IPS-NIHi7 (cell line): Measurements from ENCODE around the gene IFNGR1.
A peak's percentile ranks its signal among the peaks of the same experiment; 100 is the strongest.
"Not testable (repeated sequence)": the region's sequence is repeated elsewhere in the genome, so short reads cannot be mapped to it uniquely, and the experiment has no call there.

Experiments used
- DNase-seq: peaks from one replicate; pipeline ENCODE4 v3.0.0; 2012; ENCODE audit warnings: mixed read lengths; ENCODE audit errors: extremely low spot score

Gene IFNGR1

DNA sequence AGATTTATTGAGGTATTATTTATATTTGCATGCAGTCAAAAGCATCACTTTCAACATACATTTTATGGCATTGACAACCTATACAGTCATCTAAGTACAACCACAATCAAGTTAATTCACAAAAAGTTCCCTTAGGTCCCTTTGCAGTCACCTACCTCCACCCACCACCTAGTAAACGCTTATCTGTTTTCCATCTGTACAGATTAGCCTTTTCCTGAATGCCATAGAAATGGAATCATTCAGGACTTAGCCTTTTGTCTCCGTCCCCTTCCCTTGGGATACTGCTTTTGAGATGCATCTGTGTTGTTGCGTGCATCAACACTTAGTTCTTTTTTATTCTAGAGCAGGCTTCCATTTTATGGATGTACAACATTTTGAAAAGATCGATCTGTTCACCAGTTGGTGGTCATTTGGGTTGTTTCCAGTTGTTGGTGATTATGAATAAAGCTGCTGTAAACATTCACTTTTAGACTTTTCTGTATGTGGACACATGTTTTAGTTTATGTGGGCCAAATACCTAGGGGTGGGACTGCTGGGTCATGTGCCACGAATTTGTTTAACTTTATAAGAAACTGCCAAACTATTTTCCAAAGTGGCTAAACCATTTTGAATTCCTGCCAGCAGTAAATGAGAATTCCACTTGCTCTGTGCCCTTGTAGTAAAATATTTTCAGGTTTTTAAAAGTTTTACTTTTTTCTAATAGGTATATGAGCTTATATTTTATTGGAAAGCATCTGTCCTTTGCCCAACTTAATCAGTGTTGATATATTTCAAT lies 17.6 kb upstream of the IFNGR1 start:
- no peak for DNase-seq

DNA sequence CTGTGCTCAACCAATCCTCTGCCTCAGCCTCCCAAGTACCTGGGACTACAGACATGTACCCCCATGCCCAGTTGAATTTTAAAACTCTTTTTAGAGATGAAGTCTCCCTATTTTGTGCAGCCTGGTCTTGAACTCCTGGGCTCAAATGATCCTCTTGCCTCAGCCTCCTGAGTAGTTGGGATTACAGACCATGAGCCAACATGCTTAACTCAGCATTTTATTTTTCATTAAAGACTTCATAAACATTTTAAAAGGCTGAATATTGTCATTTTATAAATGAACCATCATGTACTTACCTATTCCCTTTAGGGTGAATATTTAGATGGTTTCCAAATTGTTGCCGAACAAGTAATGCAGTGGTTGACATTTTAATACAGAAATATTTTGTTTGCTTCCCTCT lies 16.5 kb upstream of the IFNGR1 start:
- DNase-seq, result no peak

DNA sequence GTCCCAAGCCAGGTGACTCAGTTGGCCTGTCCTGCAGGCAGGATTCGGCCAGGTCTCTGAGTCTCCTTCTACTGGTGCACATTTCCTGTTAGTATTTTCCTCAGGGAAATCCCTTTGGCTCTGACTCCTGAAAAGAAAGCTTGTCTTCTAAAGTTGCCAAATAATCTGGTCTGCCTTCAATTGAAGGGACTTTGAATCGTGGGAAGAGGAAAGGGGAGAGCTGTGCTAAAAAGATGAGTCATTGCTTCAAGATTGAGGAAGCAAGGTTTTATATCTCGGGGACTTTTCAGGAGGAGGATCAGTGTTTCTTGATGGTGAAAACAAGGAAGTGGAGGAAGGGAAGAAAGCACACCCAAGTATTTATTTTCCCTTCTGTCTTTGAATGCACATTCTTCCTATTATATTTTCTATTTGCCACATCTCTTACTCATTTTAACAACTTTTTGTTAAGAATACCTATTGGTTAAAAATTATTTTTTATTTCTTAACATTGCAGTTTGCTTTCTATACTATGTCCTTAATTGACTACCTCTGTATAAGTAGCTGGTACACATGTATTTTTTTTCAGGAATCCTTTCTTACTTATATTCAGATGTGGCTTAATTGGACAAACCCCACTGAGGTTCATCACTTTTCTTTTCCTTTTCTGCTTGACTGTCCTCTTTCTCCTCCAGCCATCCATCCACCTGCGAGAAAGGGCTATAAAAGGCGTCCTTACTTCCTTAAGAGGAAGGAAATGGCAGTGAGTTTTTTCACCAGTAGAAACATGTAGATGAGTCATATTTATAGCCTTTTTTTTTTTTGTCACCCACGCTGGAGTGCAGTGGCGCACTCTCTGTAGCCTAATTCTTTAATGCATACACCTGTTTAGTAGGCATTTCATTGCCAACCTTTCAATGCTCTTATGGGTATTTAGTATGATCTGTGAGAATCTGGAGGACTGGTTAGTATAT lies 15.0 kb upstream of the IFNGR1 start:
- DNase-seq, result no peak

DNA sequence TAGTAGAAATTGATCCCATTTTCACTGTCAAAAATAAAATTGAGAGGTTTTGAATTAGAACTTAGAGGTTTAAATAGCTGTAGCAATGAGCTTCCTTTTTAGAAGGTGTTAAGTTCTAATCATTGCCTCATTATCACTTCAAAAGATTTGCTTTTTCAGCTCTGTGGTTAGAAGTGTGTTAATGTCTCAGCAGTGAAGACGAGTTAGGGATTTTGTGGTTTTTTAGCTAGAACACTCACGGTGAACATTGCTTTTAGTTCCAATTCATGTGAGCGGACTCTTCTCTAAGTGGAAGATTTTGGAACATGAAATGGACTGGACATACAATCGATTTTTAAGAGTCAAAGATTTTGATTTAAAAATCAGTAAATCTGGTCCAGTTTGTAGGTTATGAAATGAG lies 12.7 kb upstream of the IFNGR1 start:
- DNase-seq, result no peak

DNA sequence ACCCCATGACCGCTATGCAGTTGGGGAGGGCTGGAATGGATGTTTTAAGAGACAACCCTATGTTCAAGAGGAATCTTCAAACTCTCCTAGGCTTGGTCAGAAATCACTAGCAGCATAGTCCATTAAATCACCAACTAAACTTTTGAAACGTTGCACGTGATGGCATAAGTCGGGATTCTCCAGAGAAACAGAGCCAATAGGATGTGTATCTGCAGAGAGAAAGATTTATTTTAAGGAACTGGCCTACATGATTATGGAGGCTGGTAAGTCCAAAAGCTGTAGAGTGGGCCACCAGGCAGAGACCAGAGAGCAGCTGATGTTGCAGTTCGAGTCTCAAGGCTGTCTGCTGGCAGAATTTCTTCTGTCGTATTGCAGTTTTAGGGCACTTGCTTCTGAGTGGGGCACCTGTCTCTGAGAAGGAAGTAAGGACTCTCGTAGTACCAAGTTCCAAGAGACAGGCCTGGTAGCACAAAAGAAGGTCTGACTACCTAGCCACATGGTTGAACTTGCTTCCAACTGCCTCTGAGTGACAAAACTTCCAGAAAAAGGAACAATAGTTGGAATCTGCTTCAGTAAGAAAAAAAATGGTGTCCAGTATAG lies 11.9 kb upstream of the IFNGR1 start:
- DNase-seq, result no peak

DNA sequence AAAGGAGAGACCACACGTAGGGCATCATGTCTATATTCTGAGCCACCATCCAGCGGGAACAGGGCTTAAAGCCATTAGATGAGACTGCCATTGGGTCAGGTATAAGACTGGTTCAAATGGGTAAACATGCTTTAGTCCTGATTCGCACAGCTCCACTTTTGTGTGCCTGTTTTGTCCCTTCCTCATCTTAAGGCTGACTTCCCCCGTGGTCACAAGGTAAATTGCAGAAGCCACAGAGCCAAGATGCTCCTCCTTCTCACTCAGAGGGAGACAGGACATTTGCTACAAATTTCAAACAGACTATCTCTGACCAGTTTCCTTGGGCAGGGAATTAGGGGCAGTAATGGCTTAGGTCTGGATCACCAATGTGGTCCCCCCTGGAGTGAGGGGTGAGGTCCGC lies 11.4 kb upstream of the IFNGR1 start:
- DNase-seq, result no peak

DNA sequence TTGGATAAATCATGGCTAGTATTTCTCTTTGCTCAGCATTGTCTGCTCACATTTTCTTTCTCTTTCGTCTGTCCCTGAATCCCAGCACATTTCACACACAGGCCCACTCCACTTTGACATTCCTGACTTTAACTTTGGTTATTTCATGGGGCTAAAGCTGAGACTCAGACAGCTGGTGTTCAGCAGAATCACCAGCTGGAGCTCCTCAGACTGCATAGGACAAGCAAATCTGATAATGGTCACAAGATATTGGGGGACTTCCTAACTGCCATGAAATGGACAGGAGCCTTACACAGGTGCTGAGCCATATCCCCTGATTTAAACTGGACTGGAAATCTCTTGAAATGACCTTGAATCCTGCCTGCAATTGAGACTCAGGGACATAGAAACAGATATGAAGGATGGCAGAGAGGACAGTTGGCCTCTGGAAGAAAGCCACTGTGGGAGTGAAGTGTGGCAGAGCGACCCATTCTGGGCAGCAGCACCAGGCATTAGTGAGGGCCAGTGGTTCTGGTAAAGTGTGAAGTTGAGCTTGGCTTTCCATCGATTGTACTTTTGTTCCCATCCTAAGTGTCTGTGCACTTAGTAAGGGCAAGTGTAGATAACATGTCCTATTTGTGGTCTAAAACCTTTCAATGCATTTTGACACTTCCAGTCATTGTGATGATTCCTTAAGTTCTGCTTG lies 10.0 kb upstream of the IFNGR1 start:
- DNase-seq, result no peak

DNA sequence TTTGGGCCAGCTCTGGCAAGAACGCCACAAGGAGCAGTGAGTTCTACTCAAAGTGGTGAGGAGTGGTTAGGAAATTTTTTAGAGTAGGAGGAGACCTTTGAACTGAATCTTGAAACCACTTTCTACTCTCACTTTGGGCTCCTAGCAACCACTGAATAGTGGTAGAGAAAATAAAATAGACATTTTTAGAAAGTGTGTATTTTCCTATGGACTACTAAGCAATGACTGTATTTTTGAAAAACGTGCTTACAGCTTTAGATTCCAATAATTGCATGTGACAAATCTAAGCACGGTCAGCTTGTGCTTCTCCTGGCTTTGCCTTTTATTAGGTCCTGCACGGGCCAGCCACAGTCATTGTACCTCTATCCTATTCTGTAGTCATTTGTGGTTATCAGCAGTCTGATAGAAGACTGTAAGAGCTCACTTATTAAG lies 8.7 kb upstream of the IFNGR1 start:
- DNase-seq, result no peak

DNA sequence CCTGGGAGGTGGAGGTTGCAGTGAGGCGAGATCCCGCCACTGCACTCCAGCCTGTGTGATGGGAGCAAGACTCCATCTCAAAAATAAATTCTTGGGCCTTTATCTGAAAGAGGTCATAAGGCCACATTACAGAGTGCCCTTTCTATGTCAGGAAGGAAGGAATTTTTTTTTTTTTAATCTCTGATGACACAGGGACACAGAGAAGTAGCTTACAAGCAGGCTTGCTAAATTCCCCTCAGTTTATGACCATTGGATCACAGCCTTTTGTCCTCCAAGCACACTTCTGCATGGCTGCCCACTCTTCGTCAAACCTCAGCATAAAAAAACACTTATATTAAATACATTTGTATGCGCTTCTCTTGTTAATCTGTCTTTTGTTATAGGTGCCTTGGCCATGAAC lies 7.5 kb upstream of the IFNGR1 start:
- no peak for DNase-seq

DNA sequence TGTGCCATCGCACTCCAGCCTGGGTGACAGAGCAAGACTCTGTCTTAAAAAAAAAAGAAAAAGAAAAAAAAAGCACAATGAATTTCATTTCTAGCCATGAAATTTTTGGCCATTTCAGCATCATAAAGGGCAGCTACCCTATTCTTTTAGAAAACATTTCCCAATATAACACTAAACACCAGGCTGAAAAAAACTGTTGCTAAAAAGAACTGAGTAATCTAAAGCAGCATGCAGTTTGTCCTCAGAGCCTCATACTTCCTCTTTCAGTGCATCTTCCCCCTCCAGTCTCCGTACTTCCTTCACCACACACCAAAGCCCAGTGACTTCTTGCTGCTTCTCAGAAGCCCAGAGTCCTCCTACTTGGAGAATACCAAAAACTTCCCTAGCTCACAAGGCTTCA lies 5.6 kb upstream of the IFNGR1 start:
- no peak for DNase-seq

DNA sequence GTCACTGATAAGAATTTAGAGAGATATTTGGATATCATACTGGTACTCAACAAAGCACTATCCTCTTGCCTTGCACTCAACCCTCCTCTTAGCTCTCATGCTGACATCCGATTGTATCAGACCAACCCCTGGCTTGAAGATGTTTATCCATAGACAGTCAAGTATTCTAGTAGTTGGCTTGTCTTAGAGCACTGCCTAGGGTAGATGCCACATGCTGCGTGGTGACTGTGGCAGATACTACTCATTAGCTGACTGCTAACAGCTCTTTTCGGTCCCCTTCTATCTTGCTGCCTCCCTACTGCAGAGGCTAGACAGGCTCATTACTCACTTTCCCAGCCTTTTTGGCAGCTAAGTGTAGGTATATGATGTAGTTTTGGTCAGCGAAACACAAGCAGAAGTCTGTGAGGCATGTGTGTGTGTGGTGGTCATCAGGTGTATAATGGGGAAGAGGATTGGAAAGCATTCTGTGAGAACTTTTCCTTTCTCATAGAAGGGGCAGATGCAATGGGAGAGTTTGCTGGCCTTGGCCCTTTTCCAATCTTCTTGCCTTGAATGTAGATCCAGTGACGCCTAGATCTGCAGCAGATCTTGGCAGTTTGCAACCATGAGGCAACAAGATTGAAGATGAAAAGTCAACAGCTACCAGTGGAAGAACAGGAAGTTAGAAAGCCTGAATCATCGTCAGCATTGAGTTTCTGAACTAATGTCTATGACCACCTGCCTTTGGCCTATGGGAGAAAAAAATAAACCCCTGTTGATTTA lies 4.4 kb upstream of the IFNGR1 start:
- no peak for DNase-seq

DNA sequence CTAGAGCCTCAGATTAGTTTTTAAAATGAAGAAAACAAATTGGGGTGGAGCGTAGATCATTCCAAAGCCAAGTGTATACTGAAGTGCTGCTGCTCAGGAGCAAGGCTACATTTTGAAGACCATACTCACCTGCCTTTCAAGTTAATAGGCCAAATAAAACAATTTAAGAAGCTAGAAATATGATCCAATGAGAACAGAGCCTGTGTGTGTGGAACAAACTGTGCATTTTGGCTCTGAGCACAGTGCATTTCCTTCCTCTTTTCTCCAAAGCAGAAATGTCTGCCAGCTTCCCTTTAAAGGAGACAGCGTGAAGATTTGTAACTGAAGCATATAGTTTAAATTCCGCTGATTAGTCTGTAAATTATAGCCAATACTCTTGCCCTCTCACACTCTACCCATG lies 3.2 kb upstream of the IFNGR1 start:
- no peak for DNase-seq

DNA sequence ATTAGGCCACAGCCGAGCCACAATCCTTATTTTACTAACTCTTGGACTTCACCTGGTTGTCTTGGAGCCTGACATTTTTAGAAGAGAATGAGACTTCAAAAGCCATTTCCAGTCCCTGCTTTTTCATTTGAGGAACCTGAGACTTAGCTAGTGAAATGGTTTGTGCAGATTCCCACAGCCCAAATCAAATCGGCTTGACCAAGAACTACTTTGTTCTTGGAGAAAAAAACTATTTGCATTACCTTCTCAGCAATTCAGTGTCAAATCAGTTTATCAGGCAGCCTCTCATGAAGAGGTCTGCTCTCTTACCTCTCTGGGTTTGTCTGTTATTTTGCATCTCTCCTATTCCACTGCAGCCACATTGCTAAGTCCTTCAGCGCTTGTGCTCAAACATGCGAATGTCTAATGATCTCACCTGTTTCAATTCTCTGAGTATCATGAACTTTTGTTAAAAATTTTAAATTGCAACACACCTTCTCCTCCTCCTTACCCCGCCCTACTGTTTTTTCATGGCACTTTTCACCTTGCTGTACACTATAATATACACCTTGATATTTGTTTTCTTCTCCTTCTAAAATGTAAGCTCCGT lies 573 bp upstream of the IFNGR1 start:
- DNase-seq, result no peak

DNA sequence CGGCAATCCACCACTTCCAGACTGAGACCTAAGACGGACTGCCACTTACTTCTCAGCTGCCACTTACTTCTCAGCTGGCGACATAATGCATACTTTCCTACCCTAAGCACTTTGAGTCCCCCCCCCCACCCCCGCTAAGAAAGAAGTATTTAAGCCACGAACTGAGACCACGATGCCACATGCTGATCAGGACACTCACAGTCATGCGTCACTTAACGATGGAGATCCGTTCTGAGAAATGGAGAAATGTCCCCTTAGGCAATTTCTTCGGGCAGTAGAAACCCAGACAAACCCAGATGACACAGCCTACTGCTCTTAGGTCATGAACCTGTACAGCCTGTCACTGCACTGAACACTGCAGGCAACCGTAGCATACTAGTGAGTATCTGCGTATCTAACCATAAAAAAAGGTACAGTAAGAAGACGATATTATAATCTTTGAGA lies 690 bp downstream of the IFNGR1 start:
- DNase-seq, result peak; percentile 26

DNA sequence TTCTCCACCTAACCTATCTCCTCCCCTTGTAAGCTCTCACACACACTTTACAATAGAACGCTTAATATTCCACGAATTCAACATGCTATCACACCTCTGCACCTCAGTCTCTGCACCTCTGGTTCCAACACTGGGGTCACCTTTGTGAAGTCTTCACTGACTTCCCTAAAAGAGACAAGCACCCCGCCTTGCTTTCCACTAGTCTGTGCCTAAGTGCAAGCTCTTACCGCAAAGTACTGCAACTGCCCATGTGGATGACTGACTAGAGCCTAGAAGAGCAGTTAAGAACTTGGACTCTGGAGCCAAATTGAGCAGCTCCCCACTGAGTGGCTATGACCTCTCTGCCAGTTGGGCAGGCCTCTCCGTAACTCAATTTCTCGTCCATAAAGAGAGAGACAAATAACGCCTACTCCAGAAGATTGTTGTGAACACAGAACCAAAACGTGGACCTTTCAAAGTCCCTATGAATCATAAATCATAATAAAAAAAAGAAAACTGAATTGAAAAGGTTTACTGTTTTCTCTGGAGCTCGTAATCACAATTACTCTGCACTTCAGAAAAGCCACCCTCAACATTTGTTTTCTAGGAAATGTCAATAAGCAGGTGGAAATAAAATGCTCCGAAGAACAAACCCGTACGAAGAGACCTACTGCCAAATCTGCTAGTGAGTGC lies 1.2 kb downstream of the IFNGR1 start:
- no peak for DNase-seq

DNA sequence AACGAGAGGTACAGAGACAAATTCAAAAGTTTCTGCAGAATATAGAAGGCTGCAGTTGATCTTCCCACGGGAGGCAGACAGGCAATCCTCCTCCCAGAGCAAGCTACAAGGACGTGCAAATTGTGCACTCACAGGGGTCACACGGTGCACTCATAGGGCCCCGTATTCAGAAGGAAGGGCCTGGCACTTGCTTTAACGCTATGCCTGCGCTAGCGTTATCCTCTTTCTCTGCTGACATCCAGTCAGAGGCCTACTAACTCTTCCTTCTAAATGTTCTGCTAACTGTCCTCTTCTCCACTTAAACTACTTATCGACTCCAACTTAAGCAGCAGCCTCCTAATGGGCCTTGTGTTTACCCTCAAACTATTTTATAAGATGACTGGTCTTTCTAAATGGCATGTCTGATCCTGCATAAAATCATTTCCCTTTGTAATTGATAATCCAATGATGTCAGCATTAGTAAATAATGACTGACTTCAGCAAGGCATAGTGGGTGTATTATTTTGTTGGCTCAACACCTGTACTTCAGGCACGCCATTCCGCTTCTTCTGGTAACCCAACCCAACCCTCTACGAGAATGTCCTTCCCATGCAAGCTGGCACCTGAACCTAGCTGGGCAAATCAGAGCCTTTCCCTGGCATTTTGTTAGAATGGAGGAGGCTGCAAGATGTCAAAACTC lies 2.2 kb downstream of the IFNGR1 start:
- no peak for DNase-seq

DNA sequence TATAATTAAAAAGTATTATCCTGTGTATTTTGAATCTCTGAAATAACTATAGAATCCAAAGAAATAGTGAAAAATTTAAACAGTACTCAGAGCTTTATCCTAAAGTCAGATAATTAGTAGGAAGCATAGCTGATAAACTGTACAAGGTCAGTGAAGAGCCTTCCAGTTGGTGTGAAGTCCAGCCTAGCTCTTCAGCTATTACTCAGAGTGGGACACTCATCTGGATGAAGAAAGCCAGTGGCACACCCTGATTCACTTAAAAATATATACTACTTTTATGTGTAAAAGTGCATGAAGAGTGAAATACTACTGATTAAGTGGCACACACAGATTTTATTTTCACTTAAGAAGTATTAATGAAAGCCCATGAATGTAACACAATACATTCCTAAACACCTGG lies 3.1 kb downstream of the IFNGR1 start:
- DNase-seq, result no peak

DNA sequence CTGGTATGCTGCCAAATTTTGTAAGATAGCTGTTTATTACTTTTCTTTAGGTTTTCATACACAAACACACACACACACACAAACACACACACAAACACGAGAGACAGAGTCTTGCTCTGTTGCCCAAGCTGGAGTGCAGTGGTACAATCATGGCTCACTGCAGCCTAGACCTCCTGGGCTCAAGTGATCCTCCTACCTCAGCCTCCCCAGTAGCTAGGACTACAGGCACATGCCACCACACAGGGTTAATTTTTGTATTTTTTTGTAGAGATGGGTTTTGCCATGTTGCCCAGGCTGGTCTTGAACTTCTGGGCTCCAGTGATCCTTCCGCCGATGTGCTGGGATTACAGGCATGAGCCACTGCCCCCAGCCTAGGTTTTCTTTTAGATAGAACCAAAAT lies 3.6 kb downstream of the IFNGR1 start:
- not testable (repeated sequence) for DNase-seq

DNA sequence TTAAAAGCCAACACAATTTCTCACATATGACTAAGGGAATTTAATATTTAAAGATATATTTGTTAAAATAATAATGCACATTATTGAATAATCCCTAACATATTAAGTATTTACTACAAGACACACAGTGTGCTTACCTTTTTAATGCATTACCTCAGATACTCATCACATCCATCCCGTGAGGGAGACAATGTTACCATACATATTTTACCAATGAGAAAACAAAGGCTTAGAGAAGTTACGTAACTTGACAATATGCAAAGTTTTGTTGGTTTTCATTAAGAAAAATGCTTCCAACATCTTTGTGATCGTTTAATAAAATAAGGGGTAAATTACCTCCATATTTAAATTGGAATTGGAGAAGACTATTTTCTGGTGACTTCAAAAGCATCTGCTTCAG lies 4.3 kb downstream of the IFNGR1 start:
- DNase-seq, result no peak

DNA sequence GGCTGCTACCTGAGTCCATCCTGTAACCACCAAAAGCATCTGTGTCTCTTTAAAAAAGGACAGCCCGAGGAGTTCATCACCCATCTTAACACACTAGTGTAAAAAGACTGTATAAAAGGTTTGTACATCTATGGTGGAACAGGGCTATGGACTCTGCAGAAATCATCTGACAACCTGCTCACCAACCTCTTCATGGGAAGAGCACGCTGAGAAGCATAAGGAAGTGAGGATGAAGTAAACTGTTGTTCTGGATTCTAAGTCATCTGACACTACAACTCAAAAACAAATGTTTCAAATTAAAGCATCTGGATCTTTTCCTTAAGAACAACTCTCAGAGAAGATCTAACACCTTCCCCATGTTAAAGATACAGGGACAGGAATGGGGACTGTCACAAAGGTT lies 5.4 kb downstream of the IFNGR1 start:
- DNase-seq, result no peak
